SIG-M5 (cell line): ENCODE measurements around the gene NXPE3.
"Not testable (repeated sequence)": the region's sequence is repeated elsewhere in the genome, so short reads cannot be mapped to it uniquely, and the experiment has no call there.

Experiments
- DNase-seq: peaks from one replicate; lab custom pipeline; 2025; lab: John Stamatoyannopoulos, UW

NXPE3 gene

DNA sequence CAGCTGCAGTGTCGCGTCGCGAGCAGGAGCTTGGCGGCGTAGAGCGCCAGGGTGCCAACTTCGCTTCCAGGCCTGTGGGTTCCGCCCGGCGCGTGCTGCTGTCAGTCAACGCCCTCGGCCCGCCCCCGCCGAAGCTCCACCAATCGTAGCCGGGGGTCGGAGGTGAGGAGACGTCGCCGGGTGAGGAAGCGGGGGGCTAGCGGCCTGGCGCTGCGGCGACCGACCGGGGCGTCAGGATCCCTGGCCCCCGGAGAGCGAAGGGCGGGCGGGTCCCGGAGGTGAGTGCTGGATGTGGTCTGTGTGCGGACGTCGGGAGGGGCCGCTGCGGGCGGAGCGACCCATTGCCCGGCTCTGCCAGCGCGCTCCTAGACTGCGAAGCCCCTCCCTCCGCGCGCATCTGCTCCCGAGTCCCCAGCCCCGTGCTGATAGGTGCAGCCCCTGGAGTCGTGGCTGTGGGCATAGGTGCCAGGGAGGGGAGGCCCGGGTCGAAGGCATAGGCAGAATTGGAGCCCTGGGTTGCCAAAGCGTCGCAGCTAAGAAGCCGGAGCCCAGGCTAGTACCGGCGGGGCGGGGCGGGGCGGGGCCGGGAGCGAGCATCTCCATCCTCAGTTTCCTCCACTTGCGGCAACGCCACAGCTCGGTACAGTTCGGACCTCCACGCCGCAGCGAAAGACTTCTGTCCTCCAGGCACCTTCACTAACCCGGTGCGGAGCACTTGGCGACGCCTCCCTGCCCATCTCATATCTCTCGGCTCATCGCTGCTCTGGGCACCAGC, at the start of gene NXPE3:
NXPE3 (plus strand) TSS at position 165 of the 775 bp plus-strand sequence. CDS start 6,386 bp downstream, outside the sequence.
- no peak for DNase-seq

DNA sequence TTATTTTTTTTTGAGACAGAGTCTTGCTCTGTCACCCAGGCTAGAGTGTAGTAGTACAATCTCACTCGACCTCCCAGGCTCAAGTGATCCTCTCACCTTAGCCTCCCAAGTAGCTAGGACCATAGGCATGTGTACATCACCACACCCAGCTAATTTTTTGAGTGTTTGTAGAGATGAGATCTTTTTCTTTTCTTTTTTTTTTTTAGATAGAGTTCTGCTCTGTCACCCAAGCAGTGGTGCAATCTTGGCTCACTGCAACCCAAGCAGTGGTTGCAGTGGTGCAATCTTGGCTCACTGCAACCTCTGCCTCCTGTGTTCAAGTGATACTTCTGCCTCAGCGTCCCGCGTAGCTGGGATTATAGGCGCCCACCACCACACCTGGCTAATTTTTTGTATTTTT, 49.4 kb upstream of the NXPE3 start:
- DNase-seq, result no peak

DNA sequence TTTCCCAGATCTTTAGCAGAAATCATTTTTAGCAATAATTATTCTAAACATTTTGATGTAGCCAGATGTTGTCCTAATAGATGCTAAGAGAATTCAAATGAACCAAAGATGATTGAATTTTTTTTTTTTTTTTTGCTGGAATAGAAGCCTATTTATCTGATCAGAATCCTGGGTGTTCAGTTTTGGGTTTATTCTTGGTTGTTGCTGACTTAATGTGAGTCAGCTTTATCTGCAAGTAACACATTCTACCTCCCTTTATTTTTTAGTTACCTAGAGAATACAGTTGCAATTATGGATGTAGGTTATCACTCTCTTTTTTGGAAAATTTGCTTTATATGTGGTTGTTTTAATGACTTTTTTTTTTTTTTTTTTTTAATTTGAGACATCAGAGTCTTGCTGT, 48.2 kb upstream of the NXPE3 start:
- DNase-seq, result no peak

DNA sequence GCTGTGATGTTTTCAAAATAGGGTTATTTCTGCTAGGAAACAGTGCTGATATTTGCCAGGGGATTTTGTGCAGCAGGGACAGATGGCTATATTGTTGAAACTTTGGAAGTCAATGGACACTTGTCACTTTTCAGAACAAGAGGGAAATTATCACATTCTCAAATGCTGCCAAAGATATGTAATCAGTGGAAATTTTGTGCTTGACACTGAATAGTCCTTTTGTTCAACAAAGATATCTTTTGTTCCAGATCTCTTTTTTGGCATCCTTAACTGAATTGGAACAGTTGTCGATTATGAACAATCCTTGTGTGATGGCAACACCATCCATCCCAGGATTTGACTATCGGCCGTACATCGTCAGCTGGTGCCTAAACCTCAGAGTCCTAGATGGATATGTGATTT, 46.8 kb upstream of the NXPE3 start:
- no peak for DNase-seq

DNA sequence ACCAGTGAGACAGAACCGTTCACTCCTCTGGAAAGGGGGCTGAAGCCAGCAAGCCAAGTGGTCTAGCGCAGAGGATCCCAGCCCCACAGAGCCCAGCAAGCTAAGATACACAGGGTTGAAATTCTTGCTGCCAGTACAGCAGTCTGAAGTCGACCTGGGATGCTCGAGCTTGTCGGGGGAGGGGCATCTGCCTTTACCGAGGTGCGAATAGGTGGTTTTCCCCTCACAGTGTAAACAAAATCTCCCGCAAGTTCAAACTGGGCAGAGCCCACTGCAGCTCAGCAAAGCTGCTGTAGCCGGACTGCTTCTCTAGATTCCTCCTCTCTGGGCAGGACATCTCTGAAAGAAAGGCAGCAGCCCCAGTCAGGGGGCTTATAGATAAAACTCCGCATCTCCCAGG, 43.2 kb upstream of the NXPE3 start:
- no peak for DNase-seq

DNA sequence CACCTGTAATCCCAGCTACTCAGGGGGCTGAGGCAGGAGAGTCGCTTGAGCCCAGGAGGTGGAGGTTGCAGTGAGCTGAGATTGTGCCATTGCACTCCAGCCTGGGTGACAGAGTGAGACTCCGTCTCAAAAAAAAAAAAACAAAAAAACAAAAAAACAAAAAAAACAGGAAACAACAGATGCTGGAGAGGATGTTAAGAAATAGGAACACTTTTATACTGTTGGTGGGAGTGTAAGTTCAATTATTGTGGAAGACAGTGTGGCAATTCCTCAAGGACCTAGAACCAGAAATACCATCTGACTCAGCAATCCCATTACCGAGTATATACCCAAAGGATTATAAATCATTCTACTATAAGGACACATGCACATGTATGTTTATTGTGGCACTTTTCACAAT, 37.1 kb upstream of the NXPE3 start:
- DNase-seq, result not testable (repeated sequence)

DNA sequence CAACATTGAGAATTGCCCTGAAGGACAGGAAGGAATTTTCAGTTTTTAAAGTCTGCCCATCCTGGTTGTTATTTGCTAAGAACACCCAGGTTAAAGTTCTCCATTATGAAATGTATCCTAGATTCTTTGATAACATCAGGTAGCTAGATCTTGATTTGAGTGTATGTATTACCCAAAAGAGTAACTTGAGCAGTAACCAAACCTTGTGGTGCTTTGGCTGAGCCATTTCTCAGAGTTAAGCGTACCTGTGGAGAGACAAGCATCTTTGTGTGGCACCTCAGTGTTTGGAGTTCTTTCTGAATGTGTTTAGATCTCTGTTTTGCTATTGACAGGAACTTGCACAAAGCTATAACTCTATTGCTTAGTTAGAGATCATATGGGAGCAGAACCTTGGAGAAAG, 34.2 kb upstream of the NXPE3 start:
- no peak for DNase-seq

DNA sequence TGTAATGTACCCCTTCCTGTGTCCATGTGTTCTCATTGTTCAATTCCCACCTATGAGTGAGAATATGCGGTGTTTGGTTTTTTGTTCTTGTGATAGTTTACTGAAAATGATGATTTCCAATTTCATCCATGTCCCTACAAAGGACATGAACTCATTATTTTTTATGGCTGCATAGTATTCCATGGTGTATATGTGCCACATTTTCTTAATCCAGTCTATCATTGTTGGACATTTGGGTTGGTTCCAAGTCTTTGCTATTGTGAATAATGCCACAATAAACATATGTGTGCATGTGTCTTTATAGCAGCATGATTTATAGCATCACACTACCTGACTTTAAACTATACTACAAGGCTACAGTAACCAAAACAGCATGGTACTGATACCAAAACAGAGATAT, 33.1 kb upstream of the NXPE3 start:
- not testable (repeated sequence) for DNase-seq

DNA sequence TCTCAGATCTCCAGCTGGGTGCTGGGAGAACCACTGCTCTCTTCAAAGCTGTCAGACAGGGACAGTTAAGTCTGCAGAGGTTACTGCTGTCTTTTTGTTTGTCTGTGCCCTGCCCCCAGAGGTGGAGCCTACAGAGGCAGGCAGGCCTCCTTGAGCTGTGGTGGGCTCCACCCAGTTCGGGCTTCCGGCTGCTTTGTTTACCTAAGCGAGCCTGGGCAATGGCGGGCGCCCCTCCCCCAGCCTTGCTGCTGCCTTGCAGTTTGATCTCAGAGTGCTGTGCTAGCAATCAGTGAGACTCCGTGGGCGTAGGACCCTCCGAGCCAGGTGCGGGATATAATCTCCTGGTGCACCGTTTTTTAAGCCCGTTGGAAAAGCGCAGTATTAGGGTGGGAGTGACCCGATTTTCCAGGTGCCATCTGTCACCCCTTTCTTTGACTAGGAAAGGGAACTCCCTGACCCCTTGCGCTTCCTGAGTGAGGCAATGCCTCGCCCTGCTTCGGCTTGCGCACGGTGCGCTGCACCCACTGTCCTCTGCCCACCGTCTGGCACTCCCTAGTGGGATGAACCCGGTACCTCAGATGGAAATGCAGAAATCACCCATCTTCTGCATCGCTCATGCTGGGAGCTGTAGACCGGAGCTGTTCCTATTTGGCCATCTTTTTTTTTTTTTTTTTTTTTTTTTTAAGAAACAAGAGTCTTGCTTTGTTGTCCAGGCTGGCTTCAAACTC, 25.5 kb upstream of the NXPE3 start:
- DNase-seq, result not testable (repeated sequence)

DNA sequence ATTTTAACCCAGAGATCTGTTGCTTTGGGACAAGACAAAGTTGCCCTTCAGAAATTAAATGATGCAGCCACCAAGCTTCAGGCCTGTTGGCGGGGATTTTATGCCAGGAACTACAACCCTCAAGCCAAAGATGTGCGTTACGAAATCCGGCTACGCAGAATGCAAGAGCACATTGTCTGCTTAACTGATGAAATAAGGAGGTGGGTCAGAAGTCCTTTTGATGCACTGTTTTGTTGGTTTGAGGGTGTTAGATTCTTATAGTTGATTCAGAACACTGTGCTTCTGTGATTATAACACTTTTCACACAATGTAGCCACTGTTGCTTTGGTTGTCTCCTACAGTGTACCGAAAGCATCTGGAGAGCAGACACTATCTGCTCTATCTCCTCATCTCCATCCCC, 20.8 kb upstream of the NXPE3 start:
- DNase-seq, result no peak

DNA sequence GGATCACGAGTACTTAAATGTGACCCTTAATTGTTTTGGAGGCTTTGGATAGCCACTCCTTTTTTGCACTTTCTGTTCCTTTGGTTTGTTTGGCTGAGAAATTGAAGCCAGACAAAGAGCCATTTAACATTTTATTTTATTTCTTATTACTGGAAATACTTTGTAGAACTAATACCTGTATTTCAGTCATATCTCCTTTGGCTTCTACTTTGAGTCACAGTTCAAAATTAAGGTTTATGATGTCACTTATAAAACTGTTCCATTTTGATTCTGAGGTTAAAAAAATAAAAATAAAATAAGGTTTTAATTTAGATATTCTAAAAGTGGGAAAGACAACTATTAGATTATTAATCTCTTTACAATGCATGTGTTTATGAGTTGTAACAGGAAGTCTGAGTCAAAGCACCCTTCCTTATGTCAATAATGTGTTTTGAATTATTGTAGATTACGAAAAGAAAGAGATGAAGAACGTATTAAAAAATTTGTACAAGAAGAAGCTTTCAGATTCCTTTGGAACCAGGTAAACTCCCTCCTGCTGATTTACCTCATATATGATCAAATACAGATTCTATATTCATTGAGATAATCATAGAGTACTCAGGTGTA, 16.9 kb upstream of the NXPE3 start:
- DNase-seq, result no peak

DNA sequence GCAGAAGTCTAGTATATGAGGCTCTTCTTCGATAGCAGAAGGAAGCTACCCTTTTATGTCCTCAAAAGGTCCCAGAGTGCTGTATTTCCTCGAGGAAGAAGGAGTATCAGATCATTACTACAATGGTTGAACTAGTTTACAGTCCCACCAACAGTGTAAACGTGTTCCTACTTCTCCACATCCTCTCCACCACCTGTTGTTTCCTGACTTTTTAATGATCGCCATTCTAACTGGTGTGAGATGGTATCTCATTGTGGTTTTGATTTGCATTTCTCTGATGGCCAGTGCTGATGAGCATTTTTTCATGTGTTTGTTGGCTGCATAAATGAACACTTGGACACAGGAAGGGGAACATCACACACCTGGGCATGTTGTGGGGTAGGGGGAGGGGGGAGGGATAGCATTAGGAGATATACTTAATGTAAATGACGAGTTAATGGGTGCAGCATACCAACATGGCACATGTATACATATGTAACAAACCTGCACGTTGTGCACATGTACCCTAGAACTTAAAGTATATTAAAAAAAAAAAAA, 1.2 kb upstream of the NXPE3 start:
- DNase-seq, result not testable (repeated sequence)

DNA sequence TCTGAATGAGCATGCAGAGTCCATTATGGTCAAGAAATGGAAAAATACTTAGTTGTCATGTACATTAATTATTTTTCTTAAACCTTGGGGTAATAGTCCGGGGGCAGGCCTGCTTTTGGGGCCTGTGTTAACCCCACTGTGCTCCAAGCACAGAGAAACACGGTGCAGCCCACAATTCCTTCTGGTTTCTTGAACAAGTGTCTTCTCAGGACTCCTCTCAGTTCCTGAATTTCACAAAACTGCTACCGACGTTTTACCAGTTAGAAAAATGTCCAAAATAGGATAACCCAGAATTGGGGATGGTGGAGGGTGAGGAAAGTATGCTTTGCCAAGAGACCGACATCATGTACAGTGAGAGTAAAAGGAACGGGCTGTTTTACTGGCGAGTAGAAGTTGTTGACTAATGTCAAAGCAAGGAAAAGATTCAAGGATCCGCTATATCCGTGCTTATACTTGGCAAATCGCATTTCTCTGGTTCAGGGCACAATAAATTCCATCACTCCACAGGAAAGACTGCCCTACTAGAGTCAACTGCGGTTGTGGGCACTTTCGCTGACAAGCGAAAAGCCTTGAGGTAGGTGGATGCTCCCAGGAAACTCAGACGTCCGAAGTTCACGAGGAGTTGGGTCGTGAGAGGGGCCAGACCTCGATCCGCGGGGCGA, 495 bp upstream of the NXPE3 start:
- no peak for DNase-seq

DNA sequence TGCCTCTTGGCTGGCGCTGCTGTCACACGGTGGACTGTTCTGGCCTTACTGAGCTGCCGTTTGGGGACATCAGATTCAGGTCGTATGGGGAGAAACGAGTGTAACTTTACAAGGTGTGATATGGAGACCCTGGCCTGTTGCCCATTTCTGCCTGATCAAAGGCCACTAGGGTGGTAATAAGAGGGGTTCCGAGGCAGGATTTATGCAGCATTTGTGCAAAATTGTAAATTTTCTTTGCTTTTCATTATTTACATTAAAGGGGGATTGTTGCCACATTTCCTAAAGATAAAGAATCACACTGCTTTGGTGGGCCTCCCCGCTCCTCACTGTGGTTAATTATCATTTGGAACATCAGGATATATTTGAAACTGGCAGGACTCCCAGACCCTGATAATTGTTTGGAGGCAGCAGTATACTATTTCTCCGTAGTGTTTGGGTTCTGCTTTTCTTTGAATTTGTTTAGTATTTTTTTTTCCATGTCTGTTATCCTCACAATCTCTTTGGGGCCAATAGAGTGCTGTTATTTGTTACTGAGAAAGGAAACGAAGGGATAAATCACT, 891 bp downstream of the NXPE3 start:
- no peak for DNase-seq

DNA sequence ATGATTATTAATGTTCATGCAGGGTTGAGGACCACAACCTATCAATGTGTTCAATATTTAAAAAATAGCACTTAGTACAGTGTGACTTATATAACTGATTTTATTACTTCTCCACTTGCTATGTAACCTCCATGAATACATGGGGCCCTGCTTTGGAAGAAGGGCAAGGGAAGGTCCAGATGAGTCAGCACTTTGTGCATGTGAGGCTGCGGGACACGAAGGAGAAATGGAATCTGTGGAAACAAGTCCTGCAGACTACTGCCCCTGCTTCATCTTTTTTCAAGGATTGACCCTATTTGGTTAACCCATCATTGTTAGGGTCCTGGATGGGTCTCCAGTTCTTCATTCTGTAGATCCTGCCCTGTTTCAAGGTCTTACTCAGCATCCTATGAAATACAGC, 1.6 kb downstream of the NXPE3 start:
- DNase-seq, result no peak

DNA sequence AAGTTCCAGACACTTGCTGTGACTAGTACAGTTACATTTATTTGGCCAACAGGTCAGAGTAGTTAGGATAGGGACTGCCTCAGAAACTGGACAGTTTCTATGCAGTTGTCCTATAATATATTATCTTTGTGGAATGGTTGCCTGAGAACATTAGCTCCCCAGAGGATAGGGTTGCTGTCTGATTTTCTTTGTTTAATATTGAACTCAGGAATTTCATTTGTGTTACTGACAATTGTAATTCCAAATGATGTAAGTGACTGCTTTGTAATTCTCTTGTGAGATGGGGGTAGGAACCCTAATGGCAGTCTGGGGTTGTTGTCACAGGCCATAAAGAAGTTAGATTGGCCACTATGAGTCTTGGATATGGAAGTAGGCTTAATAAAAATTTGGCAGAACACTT, 2.2 kb downstream of the NXPE3 start:
- no peak for DNase-seq

DNA sequence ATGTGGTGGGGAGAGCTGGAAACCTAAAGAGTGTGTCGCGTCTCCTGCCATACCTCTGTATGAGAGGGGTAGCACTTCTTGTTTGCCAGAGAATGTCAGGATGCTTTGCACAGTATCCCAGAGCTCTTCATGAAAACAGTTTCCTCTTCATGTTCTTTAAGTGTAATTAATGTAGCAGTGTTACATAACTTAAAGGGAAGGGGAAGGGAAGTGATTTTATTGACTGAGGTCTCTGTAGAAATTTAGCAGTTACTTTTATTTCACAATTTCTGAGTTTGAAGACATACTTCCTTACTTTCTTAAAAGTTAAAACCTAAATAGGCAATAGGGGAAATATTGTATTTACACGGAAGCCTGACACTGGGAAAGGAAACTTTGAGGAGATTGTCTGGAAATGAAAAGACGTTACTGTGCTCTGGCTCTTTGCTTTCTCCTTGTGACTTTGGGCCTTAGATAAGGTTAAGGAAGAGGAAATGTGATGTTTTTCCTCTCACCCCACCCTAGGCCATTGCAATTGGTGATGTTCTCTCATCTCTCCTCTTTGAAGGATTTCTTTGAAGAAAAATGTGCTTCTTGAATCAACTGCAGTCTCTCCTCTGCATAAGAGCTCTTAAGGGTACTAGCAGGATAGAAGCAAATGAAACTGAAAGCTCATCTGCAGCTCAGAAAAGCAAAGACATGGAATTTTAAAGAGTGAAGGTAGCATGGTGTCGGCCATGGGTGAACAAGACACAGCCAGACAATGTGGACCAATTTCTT, 6.0 kb downstream of the NXPE3 start:
- peak; percentile 64 for DNase-seq

DNA sequence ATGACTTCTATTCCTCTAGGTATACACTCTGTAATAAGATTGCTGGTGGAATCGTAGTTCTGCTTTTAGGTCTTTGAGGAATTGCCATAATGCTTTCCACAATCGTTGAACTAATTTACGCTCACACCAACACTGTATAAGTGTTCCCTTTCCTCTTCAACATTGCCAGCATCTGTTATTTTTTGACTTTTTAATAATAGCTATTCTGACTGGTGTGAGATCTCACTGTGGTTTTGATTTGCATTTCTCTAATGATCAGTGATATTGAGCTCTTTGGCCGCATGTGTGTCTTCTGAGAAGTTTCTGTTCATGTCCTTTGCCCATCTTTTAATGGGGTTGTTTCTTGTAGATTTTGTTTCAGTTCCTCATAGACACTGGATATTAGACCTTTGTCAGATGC, 12.8 kb downstream of the NXPE3 start:
- no peak for DNase-seq

DNA sequence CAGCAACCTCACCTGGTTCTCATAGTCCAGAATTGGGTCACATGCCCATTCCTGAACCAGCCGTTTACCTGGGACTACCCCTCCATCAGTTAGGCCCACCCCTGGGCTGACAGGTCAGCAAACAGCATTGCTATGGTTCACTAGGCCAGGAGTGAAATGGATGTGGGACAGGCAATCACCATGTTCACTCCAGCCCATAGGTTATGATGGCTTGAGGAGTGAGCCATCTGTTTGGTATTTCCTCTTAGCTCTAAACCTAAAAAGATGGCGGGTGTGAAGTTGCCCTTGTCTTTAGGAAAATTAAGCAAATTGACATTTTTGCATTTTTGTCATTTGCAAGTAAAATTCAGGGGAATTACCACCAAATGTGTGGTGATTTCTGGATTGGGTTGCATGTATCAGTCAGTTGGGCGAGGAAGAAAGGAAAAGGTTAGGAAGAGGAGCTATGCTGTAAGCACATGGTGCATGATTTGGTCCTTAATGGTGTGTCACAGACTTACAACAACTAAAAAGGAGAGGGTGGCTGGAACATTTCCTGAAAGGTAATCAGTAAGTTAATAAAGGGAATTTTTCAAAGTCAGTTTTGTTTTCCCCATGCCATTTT, 17.2 kb downstream of the NXPE3 start:
- DNase-seq, result no peak

DNA sequence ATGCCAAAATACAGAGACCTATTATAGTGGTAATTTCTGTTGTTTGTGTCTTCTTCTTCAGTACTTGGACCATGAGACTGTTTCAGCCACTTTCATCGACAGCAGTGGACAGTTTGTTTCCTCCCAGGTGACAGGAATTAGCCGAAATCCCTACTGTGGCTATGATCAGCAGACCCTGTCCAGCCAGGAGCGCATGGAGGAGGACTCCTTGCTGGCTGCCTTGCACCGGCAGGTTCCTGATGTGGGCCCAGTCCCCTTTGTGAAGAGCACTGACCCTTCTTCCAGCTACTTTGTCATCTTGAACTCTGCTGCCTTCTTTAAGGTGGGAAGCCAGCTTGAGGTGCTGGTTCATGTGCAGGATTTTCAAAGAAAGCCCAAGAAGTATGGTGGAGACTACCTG, 22.2 kb downstream of the NXPE3 start:
- no peak for DNase-seq

DNA sequence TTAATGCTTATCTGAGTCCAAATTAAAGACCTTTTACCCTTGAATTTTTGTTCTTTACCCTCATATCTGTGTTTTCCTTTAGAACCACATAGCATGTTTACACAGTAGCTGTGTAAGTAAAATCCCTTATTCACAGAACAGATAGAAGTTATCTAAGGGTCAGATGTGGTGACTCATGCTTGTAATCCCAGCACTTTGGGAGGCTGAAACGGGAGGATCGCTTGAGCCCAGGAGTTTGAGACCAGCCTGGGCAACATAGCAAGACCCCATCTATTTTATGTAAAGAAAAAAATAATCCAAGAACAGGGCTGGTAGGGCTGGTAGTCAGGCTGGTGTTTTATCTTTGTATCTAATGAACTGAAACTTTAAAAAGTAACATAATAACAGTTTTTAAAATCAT, 23.2 kb downstream of the NXPE3 start:
- no peak for DNase-seq
